ENCODE data around the gene CISD1. TPM values are rescaled to one million over a fixed set of nuclear protein-coding genes. Genes with fewer than 3 reads are reported as not detected.

Gene CISD1
- total RNA-seq, 1 donor, result 63.8 TPM

GRCh38 chr10:58334817-58335305 is 65.9 kb downstream of the CISD1 start, which contains the start of gene UBE2D1:
Gene UBE2D1, plus strand, starts transcription at chr10:58335006. Its CDS starts 196 bp downstream, at chr10:58335202.
- DNase-seq (ENCODE audit: low read depth), result peak; percentile 66
- peak; percentile 18 for TF ChIP-seq CTCF (IDR thresholded peaks at IDR 0.05; ENCODE audit: insufficient read depth, low read length)
- peak within 1 kb of the TSS; percentile 81 for H3K4me3 ChIP-seq (ENCODE audit: low read depth, low read length)

GRCh38 chr10:58335306-58336005 is 66.5 kb downstream of the CISD1 start:
- TF ChIP-seq CTCF (IDR thresholded peaks at IDR 0.05; ENCODE audit: insufficient read depth, low read length), result no peak
- peak; percentile 26 for DNase-seq (ENCODE audit: low read depth)
- peak overlapping the region; percentile 81 for H3K4me3 ChIP-seq (ENCODE audit: low read depth, low read length)

GRCh38 chr10:58336242-58336641 is 67.3 kb downstream of the CISD1 start:
- H3K4me3 ChIP-seq (ENCODE audit: low read depth, low read length), result peak overlapping the region; percentile 81
- DNase-seq (ENCODE audit: low read depth), result no peak
- TF ChIP-seq CTCF (IDR thresholded peaks at IDR 0.05; ENCODE audit: insufficient read depth, low read length), result no peak

Other genes with a start within 250 kb of the CISD1 start
- gene IPMK, start 1.3 kb upstream of the CISD1 start, total RNA-seq (ENCODE audit: low replicate concordance), result 3.0 and 7.3 TPM in 2 replicates
- gene UBE2D1, start 65.8 kb downstream of the CISD1 start, total RNA-seq (ENCODE audit: low replicate concordance), result 5.7 and 25.0 TPM in 2 replicates
- 24.9 and 43.7 TPM in 2 replicates for gene TFAM, start 116.2 kb downstream of the CISD1 start, total RNA-seq (ENCODE audit: low replicate concordance)
- 123 and 177 TPM in 2 replicates for gene BICC1, start 243.7 kb downstream of the CISD1 start, total RNA-seq (ENCODE audit: low replicate concordance)

Measured in fibroblast of the aortic adventitia (primary cell).